Prostate gland (tissue), 2 donors: ENCODE measurements around the gene ENDOV. TPM values are rescaled to one million over a fixed set of nuclear protein-coding genes. Genes with fewer than 3 reads are reported as not detected.

Experiments used
- DNase-seq: peaks from one replicate; pipeline ENCODE4 v3.0.0-alpha.2; 2019; ENCODE audit warnings: low spot score
- H3K27ac ChIP-seq, 2 donors: fragments of 200-600 bp; sonication (generic); 2 replicates each; pipeline ENCODE4 v1.5.1; 2017 to 2019
- H3K27me3 ChIP-seq: fragments of 200-600 bp; sonication (generic); replicated peaks from 2 replicates; pipeline ENCODE4 v1.5.1; 2019; ENCODE audit not compliant: insufficient read depth
- H3K36me3 ChIP-seq, 2 donors: fragments of 200-600 bp; sonication (generic); 1 replicate in 1 of 2; 2 replicates in 1 of 2; pipeline versions ENCODE4 v1.5.1 to v1.8.1; 2017 to 2019
- H3K4me1 ChIP-seq: fragments of 200-600 bp; sonication (generic); replicated peaks from 2 replicates; pipeline ENCODE4 v1.5.1; 2019
- H3K4me3 ChIP-seq, 2 donors: fragments of 200-600 bp; sonication (generic); 2 replicates each; pipeline ENCODE4 v1.5.1; 2017 to 2019
- H3K9me3 ChIP-seq: fragments of 200-600 bp; sonication (generic); 2 replicates; pipeline ENCODE4 v1.5.1; 2017
- CTCF ChIP-seq, 4 experiments: fragments of 200-600 bp in 2 of 4; fragments of 450-650 bp in 2 of 4; sonication (generic) in 2 of 4; IDR thresholded peaks; 1 replicate in 3 of 4; 2 replicates in 1 of 4; pipeline ENCODE4 v1.5.1; 2016 to 2019; ENCODE audit warnings: antibody characterized with exemption in 4 of 4, mild to moderate bottlenecking in 2 of 4, moderate library complexity in 2 of 4
- POLR2A ChIP-seq: fragments of 450-650 bp; IDR thresholded peaks from one replicate; pipeline ENCODE4 v1.6.1; 2016; ENCODE audit warnings: antibody characterized with exemption, mild to moderate bottlenecking
- POLR2AphosphoS5 ChIP-seq: sonication (generic); formaldehyde crosslinking; IDR thresholded peaks from one replicate; pipeline ENCODE4 v1.6.1; 2017; ENCODE audit warnings: antibody characterized with exemption
- WGBS: methylation state at CpG from one replicate; pipeline ENCODE4 v1.1.5; 2018; 5-methylcytosine and 5-hydroxymethylcytosine counted together
- intact Hi-C: fragments of 100-400 bp; cut with DNase I; formaldehyde crosslinking; loops from one replicate; pipeline ENCODE4 v1.14.2; 2022
- total RNA-seq, 2 donors: library from RNA; depleted of rRNA; stranded (reverse); fragments of >200 nt; gene quantifications; one replicate each; pipeline ENCODE4 v1.1.0, GENCODE V29; 2016

The ENDOV gene
- total RNA-seq, 2 donors from 2014 or later, result 17.0 to 36.9 TPM

- Histone ChIP-seq H3K9me3 (no peaks in the 10 kb centered on the region), H3K27me3 (no peaks in the 10 kb centered on the region), H3K27ac (no peak overlapping the region), H3K4me1 (no peaks in the 10 kb centered on the region), H3K4me3 (no peak overlapping the region), H3K36me3 (no peaks in the 10 kb centered on the region)
- intact Hi-C loops, result loop anchor here (2.0 to 5.0 kb wide), 3 partner anchors 150 to 555 kb away; no protein-coding TSS in a partner anchor
- TF ChIP-seq POLR2A (no peak), POLR2AphosphoS5 (no peak), CTCF (IDR thresholded peaks at IDR 0.05) (no peak)
- WGBS, result 90% methylated on average over 25 of the region's 27 CpGs
- no peak for DNase-seq
These were observed 12.7 kb downstream of the ENDOV start for GRCh38 chr17:80427366-80428282.

- WGBS, result 90% methylated on average over 9 of the region's 12 CpGs
- no peak overlapping the region for H3K27ac ChIP-seq
- intact Hi-C loops, result loop anchor here (5.0 kb wide), 2 partner anchors 149 to 439 kb away; no protein-coding TSS in a partner anchor
- no peaks in the 10 kb centered on the region for H3K36me3 ChIP-seq
- H3K4me1 ChIP-seq, result no peaks in the 10 kb centered on the region
- no peaks in the 10 kb centered on the region for H3K9me3 ChIP-seq
- no peak overlapping the region for H3K4me3 ChIP-seq
- TF ChIP-seq POLR2AphosphoS5, result no peak
- no peak for TF ChIP-seq CTCF (IDR thresholded peaks at IDR 0.05)
- no peak for TF ChIP-seq POLR2A
- H3K27me3 ChIP-seq, result no peaks in the 10 kb centered on the region
- no peak for DNase-seq
These were observed 13.4 kb downstream of the ENDOV start for GRCh38 chr17:80428363-80428762.

GRCh38 chr17:80428796-80429195 lies 13.8 kb downstream of the ENDOV start:
- WGBS, result 83% methylated on average over 11 of the region's 11 CpGs
- TF ChIP-seq POLR2AphosphoS5 (no peak), CTCF (IDR thresholded peaks at IDR 0.05) (no peak), POLR2A (no peak)
- DNase-seq, result no peak

GRCh38 chr17:80429356-80430275 lies 14.6 kb downstream of the ENDOV start:
- Histone ChIP-seq H3K36me3 (no peaks in the 10 kb centered on the region), H3K4me1 (no peaks in the 10 kb centered on the region), H3K27ac (no peak overlapping the region), H3K27me3 (no peaks in the 10 kb centered on the region), H3K9me3 (no peaks in the 10 kb centered on the region), H3K4me3 (no peak overlapping the region)
- no peak for TF ChIP-seq POLR2AphosphoS5
- no peak for TF ChIP-seq CTCF (IDR thresholded peaks at IDR 0.05)
- no peak for TF ChIP-seq POLR2A
- DNase-seq, result no peak
- 94% methylated on average over 33 of the region's 33 CpGs for WGBS
- intact Hi-C loops, result loop anchor here (5.0 kb wide), 3 partner anchors 148 to 438 kb away; no protein-coding TSS in a partner anchor

More at GRCh38 chr17:80428796-80429195, 13.8 kb downstream of the ENDOV start:
- Histone ChIP-seq H3K27me3 (no peaks in the 10 kb centered on the region), H3K4me3 (no peak overlapping the region), H3K4me1 (no peaks in the 10 kb centered on the region), H3K9me3 (no peaks in the 10 kb centered on the region), H3K27ac (no peak overlapping the region), H3K36me3 (no peaks in the 10 kb centered on the region)
- intact Hi-C loops, result loop anchor here (5.0 kb wide), 2 partner anchors 149 to 439 kb away; no protein-coding TSS in a partner anchor
